Lower leg skin (tissue), 4 donors: ENCODE results near the gene SLC5A10. TPM values are rescaled to one million over a fixed set of nuclear protein-coding genes. Genes with fewer than 3 reads are reported as not detected.
"Not testable (repeated sequence)": the region's sequence is repeated elsewhere in the genome, so short reads cannot be mapped to it uniquely, and the experiment has no call there.

Source experiments
- DNase-seq, 2 donors: peaks; one replicate each; pipeline ENCODE4 v3.0.0-alpha.2; 2019; ENCODE audit warnings: low spot score in 2 of 2
- H3K4me3 ChIP-seq: fragments of 200-600 bp; sonication (generic); 2 replicates; pipeline ENCODE4 v1.5.1; 2017; ENCODE audit warnings: mild to moderate bottlenecking, low read depth; ENCODE audit not compliant: poor library complexity, severe bottlenecking
- POLR2A ChIP-seq, 2 donors: fragments of 450-650 bp; IDR thresholded peaks; one replicate each; pipeline ENCODE4 v1.6.1; 2016 to 2017; ENCODE audit warnings: antibody characterized with exemption in 2 of 2, mild to moderate bottlenecking in 1 of 2, moderate library complexity in 1 of 2
- WGBS, 2 donors: methylation state at CpG; one replicate each; pipeline ENCODE4 v1.1.5; 2018; 5-methylcytosine and 5-hydroxymethylcytosine counted together
- intact Hi-C: fragments of 100-400 bp; cut with DNase I; formaldehyde crosslinking; loops from one replicate; pipeline ENCODE4 v1.15.0; 2023; ENCODE audit warnings: low total_unique reads
- total RNA-seq, 4 donors: library from RNA; depleted of rRNA; stranded (reverse); fragments of >200 nt; gene quantifications; one replicate each; pipeline ENCODE4 v1.1.0, GENCODE V29; 2016
- TF ChIP-seq, protein P1 (sequence below), 3 donors: fragments of 450-650 bp; IDR thresholded peaks; one replicate each; pipeline ENCODE4 v1.5.1; 2016; ENCODE audit warnings: antibody characterized with exemption in 3 of 3, mild to moderate bottlenecking in 3 of 3, moderate library complexity in 2 of 3

The SLC5A10 gene
- total RNA-seq, 4 donors from 2014 or later = 0.32 to 1.4 (median 1.1) TPM

DNA sequence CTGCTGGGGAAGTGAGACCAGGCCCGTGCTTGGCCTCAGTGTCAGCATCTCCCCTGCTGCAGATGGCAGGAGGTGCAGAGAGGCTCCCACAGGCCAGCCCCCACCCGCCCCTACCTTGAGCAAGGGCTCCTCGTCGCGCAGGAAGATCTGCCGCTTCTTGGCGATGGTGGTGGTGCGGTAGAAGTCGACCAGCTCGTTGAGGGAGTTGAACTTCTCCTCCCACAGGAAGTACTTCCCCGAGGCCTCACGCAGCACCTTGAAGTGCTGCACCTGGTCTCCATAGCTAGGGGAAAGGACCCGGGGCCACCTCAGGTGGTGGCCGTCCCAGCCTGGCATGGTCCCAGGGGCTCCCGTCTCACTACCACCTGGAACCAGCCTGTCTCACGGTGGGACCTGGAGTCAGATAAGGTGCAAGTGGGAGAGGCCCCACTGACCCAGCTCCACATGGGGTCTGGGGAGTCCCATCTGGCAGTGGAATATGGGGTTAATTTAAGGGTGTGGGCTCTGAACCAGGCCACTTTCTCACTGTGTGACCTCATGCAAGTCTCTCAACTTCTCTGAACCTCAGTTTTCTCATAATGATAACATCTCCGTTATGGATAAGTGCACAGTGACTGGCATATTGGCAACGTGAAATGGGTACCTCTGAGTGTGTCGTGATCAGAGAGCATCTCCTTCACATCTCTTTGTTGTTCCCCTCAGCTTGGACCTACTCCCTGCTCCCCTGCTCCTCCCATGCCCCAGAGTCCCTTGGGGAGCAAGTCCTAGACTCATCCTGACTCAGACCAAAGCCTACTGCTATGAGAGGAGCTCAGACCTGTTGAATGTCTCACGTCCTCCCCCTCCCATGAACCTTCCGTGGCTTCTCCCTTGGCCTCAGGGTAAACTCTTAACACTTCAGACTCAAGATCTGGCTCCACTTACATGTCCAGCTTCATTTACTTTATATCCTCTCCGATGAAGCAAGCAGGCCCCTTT is 72.4 kb downstream of the SLC5A10 start:
- no peak overlapping the region for H3K4me3 ChIP-seq
- intact Hi-C loops = no loop called here
- TF ChIP-seq POLR2A (IDR thresholded peaks at IDR 0.05) = no peak
- TF ChIP-seq, protein P1, sequence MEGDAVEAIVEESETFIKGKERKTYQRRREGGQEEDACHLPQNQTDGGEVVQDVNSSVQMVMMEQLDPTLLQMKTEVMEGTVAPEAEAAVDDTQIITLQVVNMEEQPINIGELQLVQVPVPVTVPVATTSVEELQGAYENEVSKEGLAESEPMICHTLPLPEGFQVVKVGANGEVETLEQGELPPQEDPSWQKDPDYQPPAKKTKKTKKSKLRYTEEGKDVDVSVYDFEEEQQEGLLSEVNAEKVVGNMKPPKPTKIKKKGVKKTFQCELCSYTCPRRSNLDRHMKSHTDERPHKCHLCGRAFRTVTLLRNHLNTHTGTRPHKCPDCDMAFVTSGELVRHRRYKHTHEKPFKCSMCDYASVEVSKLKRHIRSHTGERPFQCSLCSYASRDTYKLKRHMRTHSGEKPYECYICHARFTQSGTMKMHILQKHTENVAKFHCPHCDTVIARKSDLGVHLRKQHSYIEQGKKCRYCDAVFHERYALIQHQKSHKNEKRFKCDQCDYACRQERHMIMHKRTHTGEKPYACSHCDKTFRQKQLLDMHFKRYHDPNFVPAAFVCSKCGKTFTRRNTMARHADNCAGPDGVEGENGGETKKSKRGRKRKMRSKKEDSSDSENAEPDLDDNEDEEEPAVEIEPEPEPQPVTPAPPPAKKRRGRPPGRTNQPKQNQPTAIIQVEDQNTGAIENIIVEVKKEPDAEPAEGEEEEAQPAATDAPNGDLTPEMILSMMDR (IDR thresholded peaks at IDR 0.05) = no peak
- 70 to 75% methylated on average over 22 of the region's 22 CpGs for WGBS, 2 donors
- DNase-seq = no peak

DNA sequence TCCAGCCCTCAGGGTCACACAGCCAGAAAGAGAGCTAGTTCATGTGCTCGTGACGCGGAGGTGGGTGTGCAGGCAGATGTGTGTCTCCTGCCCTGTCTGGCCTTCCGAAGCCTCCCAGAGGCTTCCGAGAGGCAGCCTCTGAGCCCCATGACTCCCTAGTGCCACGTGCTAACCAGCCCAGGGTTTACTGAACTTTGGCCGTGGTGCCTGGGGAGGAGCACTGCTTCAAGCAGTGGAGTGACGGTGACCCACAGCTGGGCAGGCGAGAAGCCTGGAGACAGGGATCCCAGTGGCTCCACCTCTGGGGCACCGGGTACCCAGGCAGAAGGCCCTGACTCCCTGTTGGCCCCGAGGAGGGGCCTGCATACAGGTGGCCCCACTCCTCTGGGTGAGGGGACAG is 76.7 kb downstream of the SLC5A10 start:
- intact Hi-C loops, DNase-seq, H3K4me3 ChIP-seq: not testable (repeated sequence)
- WGBS, 2 donors = no CpG with 5 or more reads among the region's 11 CpGs

DNA sequence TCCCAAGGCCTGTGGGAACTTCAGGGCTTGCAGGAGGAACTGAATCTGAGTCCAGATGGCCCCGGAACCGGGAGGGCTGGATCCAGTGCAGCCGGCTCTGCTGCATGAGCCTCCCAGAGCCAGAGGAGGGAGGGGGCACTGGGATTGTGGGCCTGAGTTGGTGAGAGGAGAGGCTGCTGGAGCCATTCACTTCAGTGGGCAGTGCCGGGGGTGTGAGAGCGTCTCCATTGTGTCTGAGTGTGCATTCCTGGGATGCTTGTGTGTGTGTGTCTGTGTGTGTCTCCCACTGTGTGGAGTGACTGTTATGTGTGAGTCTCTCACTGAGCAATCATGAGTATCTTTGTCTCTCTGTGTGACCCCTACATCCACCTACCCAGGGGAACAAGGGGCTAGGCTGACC is 77.8 kb downstream of the SLC5A10 start:
- WGBS, 2 donors = no CpG with 5 or more reads among the region's 5 CpGs
- H3K4me3 ChIP-seq, intact Hi-C loops, DNase-seq: not testable (repeated sequence)

DNA sequence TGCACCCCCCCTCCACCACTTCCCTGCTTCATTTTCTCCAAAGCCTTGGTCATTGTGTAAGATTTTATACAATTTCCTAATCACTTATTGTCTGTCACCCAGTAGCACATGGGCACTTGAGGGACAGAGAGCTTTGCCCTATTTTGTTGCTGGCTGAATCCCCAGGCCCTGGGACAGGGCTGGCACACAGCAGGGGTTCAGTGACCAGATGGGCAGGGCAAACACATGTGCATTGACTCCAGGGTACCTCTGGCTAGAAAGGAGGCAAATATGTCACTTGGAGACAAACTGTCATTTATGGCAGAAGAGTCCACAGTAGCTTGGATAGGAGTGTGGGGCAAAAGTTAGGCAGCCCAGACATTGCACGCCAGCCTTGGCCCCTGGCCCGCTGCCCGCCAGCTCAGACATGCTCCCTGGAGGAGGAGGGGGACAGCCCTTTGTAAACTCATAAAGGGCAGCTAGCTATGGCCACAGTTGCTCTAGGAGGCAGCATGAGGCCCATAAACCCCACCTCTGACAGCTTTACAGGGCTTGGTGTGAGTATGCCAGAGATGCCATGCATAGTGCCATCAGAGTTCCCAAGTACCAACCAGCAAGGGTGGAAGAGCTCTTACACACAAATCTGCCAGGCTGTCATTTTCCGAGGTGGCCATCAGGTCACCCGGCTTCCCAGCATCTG is 78.9 kb downstream of the SLC5A10 start:
- intact Hi-C loops, H3K4me3 ChIP-seq, DNase-seq: not testable (repeated sequence)
- WGBS, 2 donors = no CpG with 5 or more reads among the region's 5 CpGs

DNA sequence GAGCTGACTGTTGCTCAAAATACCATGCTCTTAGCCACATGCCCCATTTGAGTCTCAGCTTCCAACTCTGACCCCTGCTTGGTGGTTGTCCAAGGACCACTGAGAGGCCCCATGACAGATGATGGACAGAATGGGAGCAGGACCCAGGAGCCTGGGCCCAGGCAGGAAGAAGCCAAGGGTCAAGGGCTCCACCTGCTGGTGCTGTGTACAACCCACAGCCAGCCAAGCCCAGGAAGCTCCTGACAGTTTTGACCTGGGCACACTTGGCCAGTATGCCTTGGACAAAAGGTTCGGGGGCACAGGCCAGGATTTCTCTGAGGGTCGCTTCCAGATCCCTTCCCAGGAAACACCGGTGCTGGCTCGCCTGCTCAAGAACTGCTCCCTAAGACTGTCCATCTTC is 79.8 kb downstream of the SLC5A10 start:
- intact Hi-C loops, H3K4me3 ChIP-seq: not testable (repeated sequence)
- no CpG with 5 or more reads among the region's 4 CpGs for WGBS, 2 donors
- DNase-seq = peak in 1 of 2 donors; percentile 83

DNA sequence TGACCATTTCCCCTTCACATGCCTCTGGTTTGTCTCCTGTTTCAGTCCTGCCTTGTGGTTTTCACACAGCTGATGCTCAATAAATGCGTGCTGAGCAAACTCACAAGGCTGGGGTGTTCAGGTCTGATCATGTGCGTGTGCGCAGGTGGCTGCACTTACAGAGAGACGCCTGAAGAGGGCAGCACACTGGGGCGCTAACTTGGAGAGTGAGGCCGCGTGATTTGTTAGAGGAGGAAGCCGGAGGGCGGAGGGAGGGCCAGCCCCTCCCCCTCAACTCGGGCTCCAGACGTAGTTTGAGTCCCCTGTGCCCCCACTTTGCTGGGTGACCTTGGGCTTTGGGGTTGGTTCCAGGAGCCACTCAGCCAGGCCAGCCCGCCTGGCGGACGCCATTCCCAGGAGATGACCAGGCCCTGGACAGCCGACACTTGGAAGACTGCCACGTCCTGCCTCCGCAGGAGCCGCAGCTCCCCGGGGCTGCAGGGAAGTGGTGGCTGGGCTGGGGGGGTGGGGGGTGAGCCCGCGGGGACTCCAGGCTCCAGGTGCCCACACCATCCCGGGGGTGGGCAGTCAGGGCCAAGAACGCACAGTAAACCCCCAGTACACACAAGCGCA is 80.5 kb downstream of the SLC5A10 start:
- WGBS, 2 donors = no CpG with 5 or more reads among the region's 24 CpGs
- H3K4me3 ChIP-seq, intact Hi-C loops: not testable (repeated sequence)
- DNase-seq = peak in 1 of 2 donors; percentile 10

DNA sequence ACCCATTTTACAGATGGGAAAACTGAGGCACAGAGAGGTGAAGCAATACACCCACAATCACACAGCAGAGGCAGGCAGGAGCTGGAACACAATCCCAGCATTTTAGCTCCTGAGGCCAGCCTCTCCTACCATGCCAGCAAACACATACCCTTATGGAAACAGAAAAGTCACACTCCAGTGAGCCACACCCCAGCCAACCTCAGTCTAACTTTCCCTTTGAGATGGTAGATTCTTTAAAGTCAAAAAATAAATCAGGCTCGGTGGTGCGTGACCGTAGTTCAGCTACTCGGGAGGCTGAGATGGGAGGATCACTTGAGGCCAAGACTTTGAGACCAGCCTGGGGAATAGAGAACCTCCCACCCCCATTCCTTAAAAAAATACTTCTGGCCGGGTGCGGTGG is 84.2 kb downstream of the SLC5A10 start:
- no CpG with 5 or more reads among the region's 6 CpGs for WGBS, 2 donors
- DNase-seq, H3K4me3 ChIP-seq, intact Hi-C loops: not testable (repeated sequence)

DNA sequence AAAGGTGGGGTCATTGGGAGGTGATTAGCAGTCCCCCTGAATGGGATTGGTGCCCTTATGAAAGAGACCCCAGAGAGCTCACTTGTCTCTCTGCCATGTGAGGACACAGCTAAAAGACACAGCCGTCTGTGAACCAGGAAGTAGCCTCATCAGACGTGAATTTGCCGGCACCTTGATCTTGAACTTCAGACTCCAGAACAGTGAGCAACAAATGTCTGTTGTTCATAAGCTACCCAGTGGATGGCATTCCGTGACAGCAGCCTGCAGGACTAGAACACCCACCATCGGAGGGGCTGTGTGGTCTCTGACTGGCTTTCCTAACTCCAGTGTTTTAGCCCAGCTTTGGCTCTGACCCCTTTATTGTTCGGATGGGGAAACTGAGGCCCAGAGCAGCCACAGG is 85.6 kb downstream of the SLC5A10 start:
- intact Hi-C loops, H3K4me3 ChIP-seq, DNase-seq: not testable (repeated sequence)
- WGBS, 2 donors = no CpG with 5 or more reads among the region's 6 CpGs

DNA sequence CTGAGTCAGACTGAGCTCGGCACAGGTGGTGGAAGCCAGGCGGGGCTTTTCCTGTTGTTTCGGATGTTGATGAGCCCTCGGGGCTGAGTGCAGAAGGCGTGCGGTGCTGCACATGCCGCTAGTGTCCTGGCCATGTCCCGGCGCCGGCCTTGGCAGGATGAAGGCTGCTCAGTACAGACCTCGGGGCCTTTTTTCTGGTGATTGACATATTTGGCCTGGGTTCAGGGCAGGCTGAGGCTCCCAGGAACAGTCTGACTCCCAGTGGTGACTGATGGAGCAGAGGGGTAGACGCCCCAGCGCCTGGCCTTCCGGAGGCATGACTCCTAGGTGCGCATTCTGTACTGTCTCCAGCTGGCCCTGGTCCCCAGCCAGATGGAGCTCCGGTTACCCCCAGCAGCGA is 86.0 kb downstream of the SLC5A10 start:
- H3K4me3 ChIP-seq, intact Hi-C loops, DNase-seq: not testable (repeated sequence)
- WGBS, 2 donors = no CpG with 5 or more reads among the region's 17 CpGs

DNA sequence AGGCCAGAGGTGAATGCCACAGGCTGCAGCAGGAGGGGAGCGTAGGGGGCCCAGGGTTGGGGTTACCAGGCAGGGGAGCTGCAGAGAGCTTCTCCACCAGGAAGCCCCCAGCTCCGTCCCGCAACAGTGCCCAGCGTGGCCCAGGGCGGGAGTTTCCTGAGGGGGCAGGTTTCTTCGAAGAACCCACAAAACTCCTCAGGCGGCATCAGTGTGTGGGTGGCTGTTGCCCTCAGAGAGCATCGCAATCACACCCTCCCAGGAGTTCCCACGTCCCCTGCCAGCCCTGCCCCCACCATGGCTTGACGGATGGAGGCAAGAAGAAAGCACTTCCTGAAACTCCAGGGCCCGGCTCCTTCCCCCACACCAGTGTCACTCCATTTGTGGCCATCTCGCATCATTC is 86.8 kb downstream of the SLC5A10 start:
- DNase-seq, intact Hi-C loops, H3K4me3 ChIP-seq: not testable (repeated sequence)
- no CpG with 5 or more reads among the region's 12 CpGs for WGBS, 2 donors

DNA sequence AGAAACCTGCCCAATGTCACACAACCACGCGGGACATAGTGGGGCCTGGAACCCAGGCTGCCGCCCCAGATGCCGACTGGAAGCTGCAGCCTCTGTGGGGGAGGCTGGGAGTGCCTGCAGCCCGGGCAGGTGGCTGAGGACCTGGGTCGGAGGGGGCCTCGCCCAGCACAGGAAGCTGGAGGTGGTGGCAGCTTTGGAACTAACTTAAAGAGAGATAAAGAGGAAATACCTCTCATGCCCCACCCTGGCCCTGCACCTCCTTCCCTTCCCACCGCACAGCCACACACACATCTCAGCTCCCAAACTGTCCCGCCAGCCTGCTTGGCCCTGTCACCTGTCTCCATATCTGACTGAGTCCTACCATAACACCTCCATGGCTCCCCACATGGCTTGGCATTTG is 88.4 kb downstream of the SLC5A10 start:
- intact Hi-C loops, H3K4me3 ChIP-seq, DNase-seq: not testable (repeated sequence)
- WGBS, 2 donors = no CpG with 5 or more reads among the region's 9 CpGs

DNA sequence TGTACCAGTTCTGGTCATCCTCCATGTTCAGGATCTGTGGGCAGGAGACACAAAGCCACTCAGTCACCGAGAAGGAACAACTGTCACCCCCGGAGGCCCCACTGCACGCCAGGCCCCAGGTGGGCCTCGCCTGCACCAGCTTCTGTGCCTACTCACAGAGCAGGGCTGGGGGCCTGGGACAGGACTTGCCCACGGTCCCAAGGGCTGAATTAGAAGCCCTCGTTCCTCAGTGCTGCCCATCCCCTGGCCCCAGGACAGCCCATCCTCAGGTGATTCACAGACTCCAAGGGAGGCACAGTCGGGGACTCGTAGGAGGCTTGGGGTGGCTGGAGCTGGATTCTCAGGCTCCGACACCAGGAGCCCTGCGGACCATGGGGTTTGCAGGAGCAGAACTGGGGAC is 89.9 kb downstream of the SLC5A10 start:
- peak in 1 of 2 donors; percentile 48 for DNase-seq

DNA sequence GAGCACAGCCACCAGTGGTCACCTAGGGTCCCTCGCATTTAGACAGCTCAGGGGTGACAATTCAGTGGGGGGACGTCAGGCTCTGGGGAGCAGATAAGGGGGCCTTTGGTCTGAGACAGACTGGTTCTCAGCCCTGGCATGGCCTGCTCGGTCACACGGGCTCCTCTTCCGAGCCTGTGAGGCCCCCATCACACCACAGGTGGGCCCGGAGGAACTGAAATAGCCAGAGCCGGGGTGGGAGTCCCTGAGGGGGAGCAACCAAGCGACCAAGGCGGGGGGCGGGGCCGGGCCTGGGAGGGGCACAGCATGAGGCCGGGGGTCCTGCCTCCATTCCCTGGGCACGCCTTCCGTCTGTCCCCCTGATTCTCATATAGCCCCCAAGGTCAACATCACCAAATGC is 90.4 kb downstream of the SLC5A10 start:
- DNase-seq, H3K4me3 ChIP-seq, intact Hi-C loops: not testable (repeated sequence)
- WGBS, 2 donors = no CpG with 5 or more reads among the region's 14 CpGs

More for the DNA sequence above, 89.9 kb downstream of the SLC5A10 start:
- H3K4me3 ChIP-seq, intact Hi-C loops: not testable (repeated sequence)
- no CpG with 5 or more reads among the region's 10 CpGs for WGBS, 2 donors

DNA sequence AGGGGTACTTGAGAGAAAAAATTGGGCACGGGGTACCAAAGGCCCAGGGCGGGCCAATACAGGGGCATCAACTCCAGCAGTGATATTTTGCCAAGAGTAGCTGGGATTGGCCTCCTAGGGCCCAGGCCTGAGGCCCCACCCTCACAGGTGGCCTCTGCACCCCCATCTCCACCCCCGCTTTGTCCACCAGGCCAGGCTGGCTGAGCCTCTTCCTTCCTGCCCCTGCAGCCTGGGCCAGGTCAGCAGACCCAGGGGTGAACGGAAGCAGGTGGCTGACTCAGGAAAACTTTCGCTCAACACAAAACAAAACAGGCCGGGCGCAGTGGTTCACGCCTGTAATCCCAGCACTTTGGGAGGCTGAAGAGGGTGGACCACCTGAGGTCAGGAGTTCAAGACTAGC is 91.1 kb downstream of the SLC5A10 start:
- intact Hi-C loops = not testable (repeated sequence)

More for the DNA sequence above, 91.1 kb downstream of the SLC5A10 start:
- DNase-seq, H3K4me3 ChIP-seq: not testable (repeated sequence)
- no CpG with 5 or more reads among the region's 8 CpGs for whole genome bisulfite sequencing, 2 donors
